OCI-LY1 (cell line): ENCODE data around the gene SCAF8.

ENCODE experiments used
- H2AFZ ChIP-seq: fragments of 200-600 bp; sonication (generic), shearing (Covaris generic); 2 replicates; pipeline ENCODE4 v1.6.0; 2014; ENCODE audit warnings: antibody characterized with exemption, mild to moderate bottlenecking, low read length
- H3F3A ChIP-seq: fragments of 200-600 bp; sonication (generic), shearing (Covaris generic); 2 replicates; pipeline ENCODE4 v1.6.0; 2014; ENCODE audit warnings: mild to moderate bottlenecking, antibody characterized with exemption, low read length, moderate library complexity; ENCODE audit not compliant: insufficient read depth
- H3K27ac ChIP-seq: fragments of 200-600 bp; sonication (generic); 2 replicates; pipeline ENCODE4 v1.5.1; 2014; ENCODE audit warnings: low read length, mixed run types, mild to moderate bottlenecking, low read depth; ENCODE audit not compliant: poor library complexity, severe bottlenecking
- H3K27me3 ChIP-seq: fragments of 200-600 bp; sonication (generic); 2 replicates; pipeline ENCODE4 v1.6.0; 2014; ENCODE audit warnings: antibody characterized with exemption, mild to moderate bottlenecking, low read length, moderate library complexity; ENCODE audit not compliant: insufficient read depth
- H3K36me3 ChIP-seq: fragments of 200-600 bp; sonication (generic); 2 replicates; pipeline ENCODE4 v1.6.1; 2014; ENCODE audit warnings: mild to moderate bottlenecking, antibody characterized with exemption, low read length, moderate library complexity, mixed read lengths; ENCODE audit not compliant: insufficient read depth
- H3K4me1 ChIP-seq: fragments of 200-600 bp; sonication (generic); 2 replicates; pipeline ENCODE4 v1.5.1; 2014; ENCODE audit warnings: mild to moderate bottlenecking, low read length, moderate library complexity; ENCODE audit not compliant: insufficient read depth, severe bottlenecking
- H3K4me2 ChIP-seq: fragments of 200-600 bp; sonication (generic), shearing (Covaris generic); 2 replicates; pipeline ENCODE4 v1.6.1; 2014; ENCODE audit warnings: low read length
- H3K4me3 ChIP-seq: fragments of 200-600 bp; sonication (generic); 2 replicates; pipeline ENCODE4 v1.5.1; 2014; ENCODE audit warnings: low read length, low read depth, mild to moderate bottlenecking, mixed read lengths; ENCODE audit not compliant: poor library complexity, severe bottlenecking
- H3K79me2 ChIP-seq: fragments of 200-600 bp; shearing (Covaris generic); 2 replicates; pipeline ENCODE4 v1.6.1; 2016; ENCODE audit warnings: mixed run types, low read length, mixed read lengths; ENCODE audit not compliant: insufficient read depth
- H3K9ac ChIP-seq: fragments of 200-600 bp; sonication (generic), shearing (Covaris generic); 2 replicates; pipeline ENCODE4 v1.6.1; 2014; ENCODE audit warnings: mild to moderate bottlenecking, low read length, mixed read lengths
- H3K9me2 ChIP-seq: fragments of 200-600 bp; sonication (generic), shearing (Covaris generic); 2 replicates; pipeline ENCODE4 v1.6.1; 2014; ENCODE audit warnings: low read depth, mild to moderate bottlenecking, low read length, mixed read lengths
- H3K9me3 ChIP-seq: fragments of 200-600 bp; shearing (Covaris generic); 2 replicates; pipeline ENCODE4 v1.6.1; 2014; ENCODE audit warnings: low read length, mixed read lengths
- H4K20me1 ChIP-seq: fragments of 200-600 bp; sonication (generic), shearing (Covaris generic); 2 replicates; pipeline ENCODE4 v1.6.0; 2016; ENCODE audit warnings: mild to moderate bottlenecking, low read length; ENCODE audit not compliant: insufficient read depth
- CTCF ChIP-seq: fragments of 200-600 bp; sonication (generic), shearing (Covaris generic); IDR thresholded peaks from 2 replicates; pipeline ENCODE4 v1.5.1; 2017; ENCODE audit warnings: mild to moderate bottlenecking, antibody characterized with exemption, low read length, moderate library complexity, mixed read lengths
- EZH2 ChIP-seq: fragments of 200-600 bp; sonication (generic), shearing (Covaris generic); IDR thresholded peaks from 2 replicates; pipeline ENCODE4 v1.8.0; 2017; ENCODE audit warnings: borderline replicate concordance, mixed run types, mild to moderate bottlenecking, antibody characterized with exemption, low read length, moderate library complexity, mixed read lengths

The SCAF8 gene

GRCh38 chr6:154703124-154703523, 30.1 kb upstream of the SCAF8 start:
- Histone ChIP-seq H3F3A (no peaks in the 10 kb centered on the region), H3K27me3 (no peaks in the 10 kb centered on the region), H3K4me2 (no peak overlapping the region), H3K9me3 (no peaks in the 10 kb centered on the region), H3K4me1 (no peaks in the 10 kb centered on the region), H3K27ac (no peak overlapping the region), H3K9me2 (no peaks in the 10 kb centered on the region), H4K20me1 (no peaks in the 10 kb centered on the region), H3K36me3 (no peaks in the 10 kb centered on the region), H3K79me2 (no peaks in the 10 kb centered on the region), H3K4me3 (no peak overlapping the region), H2AFZ (no peak overlapping the region), H3K9ac (no peak overlapping the region)
- TF ChIP-seq EZH2 (no peak), CTCF (no peak)

- Histone ChIP-seq H3K36me3 (no peaks in the 10 kb centered on the region), H3K27me3 (no peaks in the 10 kb centered on the region), H3K9me3 (no peaks in the 10 kb centered on the region), H3K4me1 (no peaks in the 10 kb centered on the region), H3K79me2 (no peaks in the 10 kb centered on the region), H3F3A (no peaks in the 10 kb centered on the region), H4K20me1 (no peaks in the 10 kb centered on the region), H3K4me2 (no peak overlapping the region), H2AFZ (no peak overlapping the region), H3K4me3 (no peak overlapping the region), H3K27ac (no peak overlapping the region), H3K9ac (no peak overlapping the region), H3K9me2 (no peaks in the 10 kb centered on the region)
- TF ChIP-seq CTCF (peak; percentile 31; the same call in 1 of the 2 replicates), EZH2 (no peak)
Measured at GRCh38 chr6:154705471-154706113, 27.6 kb upstream of the SCAF8 start.

- Histone ChIP-seq H3K9me2 (no peaks in the 10 kb centered on the region), H3K27ac (no peak overlapping the region), H3K4me3 (no peak overlapping the region), H3F3A (no peaks in the 10 kb centered on the region), H3K9ac (no peak overlapping the region), H3K79me2 (no peaks in the 10 kb centered on the region), H3K27me3 (no peaks in the 10 kb centered on the region), H3K9me3 (no peaks in the 10 kb centered on the region), H3K4me1 (no peaks in the 10 kb centered on the region), H3K4me2 (no peak overlapping the region), H4K20me1 (no peaks in the 10 kb centered on the region), H2AFZ (no peak overlapping the region), H3K36me3 (no peaks in the 10 kb centered on the region)
- TF ChIP-seq EZH2 (no peak), CTCF (no peak)
Measured at GRCh38 chr6:154706389-154706788, 26.8 kb upstream of the SCAF8 start.
